Left lobe of liver (tissue), 2 donors: ENCODE results near the gene SUN2. TPM values are rescaled to one million over a fixed set of nuclear protein-coding genes. Genes with fewer than 3 reads are reported as not detected.

ENCODE experiments used
- ATAC-seq: fragments of 200-7000 bp; cut with Tn5 transposase; one replicate; pipeline ENCODE4 v1.9.1; 2020; ENCODE audit warnings: mild to moderate bottlenecking, moderate library complexity
- DNase-seq: peaks from one replicate; pipeline ENCODE4 v3.0.0-alpha.2; 2020; ENCODE audit warnings: low spot score
- total RNA-seq: library from RNA; stranded (reverse); gene quantifications from one replicate; pipeline ENCODE4 v1.2.1, GENCODE V29; 2021
- donor health status: DM: no; HTN: no; CAD: no; lungs with moderate emphysema.
- donor health status: DM: no; HTN: yes; CAD: no.

SUN2 gene
- total RNA-seq, 1 donor from 2014 or later, result 183 TPM

DNA sequence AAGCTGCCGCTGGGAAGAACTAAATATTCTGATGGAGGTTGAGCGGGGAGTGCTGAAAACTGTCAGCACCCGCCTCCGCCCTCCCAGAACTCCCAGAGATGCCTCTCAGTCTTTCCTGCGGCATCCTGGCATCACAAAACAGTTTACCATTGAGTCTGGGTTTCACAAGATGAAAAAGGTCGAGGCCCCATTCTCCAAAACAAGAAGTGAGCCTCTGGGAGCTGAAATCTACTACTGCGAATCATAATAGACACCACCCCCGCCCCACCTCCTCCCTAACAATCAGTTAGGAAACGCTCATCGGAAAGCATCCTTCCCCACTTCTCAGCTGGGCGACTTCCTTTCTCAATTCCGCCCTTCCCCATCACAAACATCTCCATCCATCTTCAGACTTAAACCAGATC lies 1.0 kb downstream of the SUN2 start:
- peak; percentile 3 for ATAC-seq
- no peak for DNase-seq

- peak; percentile 89 for DNase-seq
- peak; percentile 59 for ATAC-seq
These were observed 1.6 kb downstream of the SUN2 start for GRCh38 chr22:38753948-38754750.

- ATAC-seq (no peak), DNase-seq (no peak)
These were observed 4.1 kb downstream of the SUN2 start for GRCh38 chr22:38751422-38752346.

DNA sequence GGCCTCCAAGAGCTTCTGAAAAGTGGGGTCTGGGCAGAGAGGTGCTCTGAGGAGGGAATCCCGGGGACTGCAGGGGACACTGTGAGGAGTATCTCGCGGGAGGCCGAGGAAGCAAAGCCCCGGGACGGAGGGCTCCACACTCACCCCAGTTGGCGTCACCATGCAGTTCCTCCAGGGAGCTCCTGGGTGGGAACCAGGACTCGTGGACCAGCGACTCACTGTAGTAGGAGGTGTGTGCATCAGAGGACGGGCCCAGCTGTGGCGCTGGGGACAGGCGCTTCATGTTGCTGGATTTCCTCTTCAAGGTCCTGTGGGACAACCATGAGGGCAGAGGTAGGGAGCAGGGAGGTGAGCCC lies 4.8 kb downstream of the SUN2 start:
- DNase-seq, result no peak

DNA sequence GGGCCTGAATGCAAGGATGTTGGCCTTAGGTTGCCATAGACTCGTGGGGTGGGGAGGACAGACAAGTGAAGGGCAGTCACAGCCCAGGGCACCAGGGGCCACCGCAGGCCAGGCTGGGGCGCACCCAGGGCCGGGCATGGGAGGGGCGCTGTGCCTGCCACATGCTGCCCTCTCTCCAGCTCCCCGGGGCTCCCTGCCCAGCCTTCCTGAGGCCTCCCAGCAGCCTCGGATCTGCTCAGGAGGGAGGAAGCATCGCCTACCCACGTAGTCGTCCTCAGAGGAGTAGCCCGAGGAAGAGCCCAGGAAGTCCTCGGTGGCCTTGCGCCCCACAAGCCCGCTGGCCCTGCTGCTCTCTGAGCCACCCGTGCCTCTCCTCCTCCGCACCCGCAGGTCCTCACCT lies 5.2 kb downstream of the SUN2 start:
- no peak for DNase-seq
- ATAC-seq, result no peak

More for the DNA sequence above, 4.8 kb downstream of the SUN2 start:
- no peak for ATAC-seq

DNA sequence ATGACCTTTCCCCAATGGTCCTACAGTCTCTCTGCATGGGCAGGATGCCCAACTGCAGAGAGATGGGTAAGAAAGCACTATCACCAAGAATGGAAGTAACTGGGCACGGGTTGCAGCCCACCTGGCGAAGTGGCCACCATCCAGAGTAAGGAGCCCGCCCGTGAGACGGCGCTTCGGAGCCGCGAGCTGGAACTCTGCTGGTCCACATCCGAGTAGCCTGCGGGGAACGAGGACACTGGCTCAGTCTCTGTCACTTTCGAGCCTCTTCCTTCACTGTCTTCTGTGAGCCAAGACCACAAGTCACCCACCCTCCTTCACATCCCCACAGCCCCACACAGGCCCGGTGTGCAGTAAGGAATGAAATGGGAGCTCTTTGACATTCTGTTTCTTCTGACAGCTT lies 5.7 kb downstream of the SUN2 start:
- no peak for ATAC-seq
- no peak for DNase-seq

GRCh38 chr22:38748487-38749136 lies 7.2 kb downstream of the SUN2 start:
- DNase-seq, result no peak

GRCh38 chr22:38745676-38746460 lies 9.9 kb downstream of the SUN2 start:
- DNase-seq, result no peak
- no peak for ATAC-seq

More at GRCh38 chr22:38748487-38749136, 7.2 kb downstream of the SUN2 start:
- peak; percentile 20 for ATAC-seq

- ATAC-seq, result peak; percentile 76
- DNase-seq, result peak; percentile 87
These were observed 10.8 kb downstream of the SUN2 start for GRCh38 chr22:38744981-38745380.

DNA sequence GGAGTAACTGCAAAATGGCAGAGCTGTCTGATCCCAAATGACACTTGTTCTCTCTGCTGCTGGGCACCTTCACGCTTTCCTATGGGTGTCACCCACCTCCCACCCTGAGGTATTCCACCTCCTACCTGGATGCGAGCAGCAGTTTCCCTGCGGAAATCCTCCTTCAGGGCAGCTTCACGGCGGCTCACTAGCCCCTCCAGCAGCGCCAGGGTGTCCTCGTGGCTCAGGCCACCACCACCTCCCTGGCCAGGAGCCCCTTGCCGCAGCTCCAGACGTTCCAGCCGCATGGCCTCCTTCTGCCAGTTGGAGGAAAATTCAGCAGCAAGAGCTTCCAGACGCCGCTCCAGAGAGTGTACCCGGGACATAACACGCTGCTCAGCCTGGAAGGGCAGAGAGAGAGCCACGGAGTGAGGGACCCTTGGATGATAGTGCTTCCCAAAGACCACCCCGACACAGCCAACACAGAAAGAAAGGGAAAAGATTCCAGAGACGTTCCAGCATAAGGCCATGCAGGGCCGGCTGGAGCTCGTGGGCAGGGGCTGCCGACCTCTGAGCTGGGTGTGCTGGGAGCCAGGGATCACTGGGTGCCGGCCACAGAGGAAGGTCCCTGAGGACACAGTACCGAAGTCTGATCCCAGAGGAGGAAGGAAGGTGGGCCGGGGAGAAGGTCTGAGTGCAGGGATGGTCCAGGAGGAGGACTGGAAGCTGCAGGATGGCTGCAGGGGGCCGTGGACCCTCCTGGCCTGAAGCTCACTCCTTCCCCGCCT lies 13.4 kb downstream of the SUN2 start:
- DNase-seq (no peak), ATAC-seq (no peak)

- no peak for ATAC-seq
- DNase-seq, result no peak
These were observed 14.2 kb downstream of the SUN2 start for GRCh38 chr22:38741576-38741975.

DNA sequence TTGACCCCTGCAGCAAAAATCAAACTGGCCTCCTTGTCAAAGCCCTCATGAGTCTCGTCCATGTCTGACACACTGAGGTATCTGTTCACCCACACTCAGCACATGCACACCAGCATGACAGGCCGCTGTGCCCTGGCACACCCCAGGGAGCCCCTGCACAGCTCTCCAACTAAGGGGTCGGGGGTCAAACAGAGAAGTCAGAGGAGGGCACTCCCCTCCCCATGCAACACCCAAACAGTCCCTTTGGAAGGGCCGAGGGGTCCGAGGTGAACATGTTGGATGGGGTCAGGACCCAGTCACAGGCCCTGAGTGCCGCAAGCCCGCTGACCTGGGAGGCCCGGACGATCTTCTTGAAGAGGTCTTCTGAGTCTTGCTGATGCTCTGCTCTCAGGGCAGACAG lies 14.6 kb downstream of the SUN2 start:
- DNase-seq, result no peak

DNA sequence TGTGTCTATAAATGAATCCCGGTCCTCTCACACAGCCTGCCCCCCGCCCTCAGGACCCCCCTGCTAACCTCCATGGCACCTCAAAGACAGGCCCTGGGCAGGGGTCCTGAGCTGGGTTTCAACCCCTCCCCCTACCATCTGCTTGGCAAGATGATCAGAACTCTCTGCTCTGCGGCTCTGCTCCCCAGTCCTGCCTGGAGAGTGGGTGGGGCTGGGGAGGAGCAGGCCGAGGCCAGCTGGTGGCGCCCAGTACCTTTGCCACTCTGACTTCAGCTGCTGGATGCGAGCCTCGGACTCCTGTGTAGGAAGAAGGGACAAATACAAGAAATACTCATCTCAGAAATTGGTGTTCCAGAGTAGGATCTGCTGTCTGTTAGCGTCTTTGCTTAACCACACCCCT lies 15.0 kb downstream of the SUN2 start:
- DNase-seq (no peak), ATAC-seq (no peak)

More for the DNA sequence above, 14.6 kb downstream of the SUN2 start:
- no peak for ATAC-seq

DNA sequence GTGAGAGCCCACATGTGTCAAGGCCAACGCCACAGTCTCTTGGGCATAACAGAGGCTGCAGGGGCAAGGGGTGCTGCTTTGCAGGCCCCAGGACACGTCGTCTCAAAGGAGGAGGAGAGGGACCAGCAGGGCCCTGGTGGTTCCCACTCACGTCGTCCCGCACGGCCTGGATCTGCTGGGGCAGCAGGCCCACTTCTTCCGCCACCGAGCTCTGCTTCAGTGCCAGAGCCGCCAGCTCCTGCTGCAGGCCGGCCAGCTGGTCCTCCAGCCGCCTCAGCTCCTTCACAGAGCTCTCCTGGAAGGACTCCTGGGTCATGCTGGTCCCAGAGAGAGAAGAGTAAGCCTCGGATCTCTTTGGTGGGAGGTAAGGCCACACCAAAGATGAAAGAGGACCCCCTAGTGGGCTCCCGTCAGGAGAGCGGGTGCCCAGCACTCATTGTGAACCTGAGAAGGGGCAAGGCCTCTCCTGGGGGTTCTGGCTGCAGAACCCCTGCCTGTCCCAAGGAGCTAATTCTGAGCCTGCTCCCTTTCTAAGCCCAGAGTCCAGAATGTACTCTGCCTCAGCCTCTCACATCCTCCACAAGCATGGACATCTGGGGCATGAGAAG lies 15.6 kb downstream of the SUN2 start:
- DNase-seq, result no peak
- no peak for ATAC-seq

DNA sequence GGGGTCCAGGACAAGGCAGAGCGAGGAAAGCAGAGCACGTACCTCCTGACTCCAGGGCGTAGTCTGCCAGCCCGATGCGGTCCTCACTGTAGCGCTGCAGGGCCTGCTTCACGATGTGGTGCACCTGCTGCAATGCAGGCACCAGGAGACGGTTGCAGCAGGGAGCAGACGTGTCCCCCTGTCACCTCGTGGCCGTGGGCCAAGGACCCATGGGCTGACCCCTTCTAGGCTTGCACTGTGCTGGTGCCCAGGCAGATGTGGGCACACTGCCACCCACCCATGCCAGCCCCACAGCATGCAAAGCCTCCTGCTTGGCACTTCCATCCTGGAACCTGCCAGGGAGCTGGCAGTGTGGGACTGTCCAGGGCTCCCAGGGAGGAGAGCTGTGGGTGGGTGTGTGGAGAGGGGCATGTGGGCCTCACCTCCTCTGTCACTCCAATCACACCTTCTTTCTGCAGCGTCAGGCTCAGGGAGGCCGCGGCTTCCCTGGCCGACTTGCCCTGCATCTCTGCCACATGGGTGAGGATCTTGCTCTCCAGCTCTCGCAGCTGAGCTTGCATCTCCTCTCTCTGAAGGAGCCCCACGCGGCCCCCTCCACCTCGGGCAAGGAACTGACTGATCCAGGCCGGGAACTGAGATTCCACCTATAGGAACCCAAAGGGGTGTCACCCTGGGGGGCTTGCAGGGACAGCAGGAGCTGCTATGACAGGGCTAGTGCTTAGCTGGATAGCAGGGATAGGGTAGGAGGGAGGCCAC lies 16.3 kb downstream of the SUN2 start:
- DNase-seq (no peak), ATAC-seq (peak; percentile 33)

GRCh38 chr22:38738475-38739070 lies 17.2 kb downstream of the SUN2 start:
- ATAC-seq (no peak), DNase-seq (no peak)

- ATAC-seq, result no peak
- DNase-seq, result no peak
These were observed 18.3 kb downstream of the SUN2 start for GRCh38 chr22:38737302-38738060.

GRCh38 chr22:38736257-38736570 lies 19.6 kb downstream of the SUN2 start:
- no peak for DNase-seq
- ATAC-seq, result no peak
